Stimulated activated CD4-positive, alpha-beta T cell treated with anti-CD3 and anti-CD28 coated beads, Interleukin-1b, Interleukin-23, amount 100 ng/mL, for 24 hours (primary cell): ENCODE data around the gene RNU1-3.
"Not testable (repeated sequence)": the region's sequence is repeated elsewhere in the genome, so short reads cannot be mapped to it uniquely, and the experiment has no call there.

Experiments used
- DNase-seq, 4 experiments: peaks; one replicate each; pipeline ENCODE4 v3.0.0-alpha.2; 2020; ENCODE audit warnings: low read depth in 4 of 4, low spot score in 1 of 4

Gene RNU1-3

GRCh38 chr1:16656981-16657683, 9.6 kb downstream of the RNU1-3 start:
- DNase-seq, result not testable (repeated sequence)

- not testable (repeated sequence) for DNase-seq
Measured at GRCh38 chr1:16656574-16656973, 10.2 kb downstream of the RNU1-3 start.

- DNase-seq, result not testable (repeated sequence)
Measured at GRCh38 chr1:16651560-16651959, 15.2 kb downstream of the RNU1-3 start.

- not testable (repeated sequence) for DNase-seq
Measured at GRCh38 chr1:16649960-16650359, 16.8 kb downstream of the RNU1-3 start.

- not testable (repeated sequence) for DNase-seq
Measured at GRCh38 chr1:16649390-16649789, 17.4 kb downstream of the RNU1-3 start.

- not testable (repeated sequence) for DNase-seq
Measured at GRCh38 chr1:16648756-16649155, 18.0 kb downstream of the RNU1-3 start.

GRCh38 chr1:16648250-16648649, 18.5 kb downstream of the RNU1-3 start:
- DNase-seq, result not testable (repeated sequence)

GRCh38 chr1:16647179-16648176, 19.3 kb downstream of the RNU1-3 start:
- DNase-seq, result not testable (repeated sequence)

GRCh38 chr1:16646716-16647115, 20.0 kb downstream of the RNU1-3 start:
- not testable (repeated sequence) for DNase-seq

GRCh38 chr1:16646061-16646664, 20.6 kb downstream of the RNU1-3 start:
- DNase-seq, result not testable (repeated sequence)

GRCh38 chr1:16645271-16646060, 21.3 kb downstream of the RNU1-3 start:
- DNase-seq, result not testable (repeated sequence)

- DNase-seq, result peak; percentile 99 to 100 (median 100)
Measured at GRCh38 chr1:16644482-16645270, 22.1 kb downstream of the RNU1-3 start.

GRCh38 chr1:16644193-16644481, 22.6 kb downstream of the RNU1-3 start:
- DNase-seq, result no peak

GRCh38 chr1:16643476-16644192, 23.1 kb downstream of the RNU1-3 start:
- DNase-seq, result not testable (repeated sequence)

- not testable (repeated sequence) for DNase-seq
Measured at GRCh38 chr1:16643001-16643411, 23.7 kb downstream of the RNU1-3 start.

GRCh38 chr1:16642025-16642966, 24.5 kb downstream of the RNU1-3 start:
- DNase-seq, result not testable (repeated sequence)

GRCh38 chr1:16641159-16641975, 25.4 kb downstream of the RNU1-3 start:
- DNase-seq, result not testable (repeated sequence)
